Activated CD8-positive, alpha-beta memory T cell treated with anti-CD3 and anti-CD28 coated beads, Interleukin-2, amount 50 U/mL, for 24 hours (primary cell): ENCODE data around the gene AGAP1.

Experiments used
- DNase-seq: peaks from one replicate; pipeline ENCODE4 v3.0.0-alpha.2; 2020; ENCODE audit errors: extremely low read depth

The AGAP1 gene

DNA sequence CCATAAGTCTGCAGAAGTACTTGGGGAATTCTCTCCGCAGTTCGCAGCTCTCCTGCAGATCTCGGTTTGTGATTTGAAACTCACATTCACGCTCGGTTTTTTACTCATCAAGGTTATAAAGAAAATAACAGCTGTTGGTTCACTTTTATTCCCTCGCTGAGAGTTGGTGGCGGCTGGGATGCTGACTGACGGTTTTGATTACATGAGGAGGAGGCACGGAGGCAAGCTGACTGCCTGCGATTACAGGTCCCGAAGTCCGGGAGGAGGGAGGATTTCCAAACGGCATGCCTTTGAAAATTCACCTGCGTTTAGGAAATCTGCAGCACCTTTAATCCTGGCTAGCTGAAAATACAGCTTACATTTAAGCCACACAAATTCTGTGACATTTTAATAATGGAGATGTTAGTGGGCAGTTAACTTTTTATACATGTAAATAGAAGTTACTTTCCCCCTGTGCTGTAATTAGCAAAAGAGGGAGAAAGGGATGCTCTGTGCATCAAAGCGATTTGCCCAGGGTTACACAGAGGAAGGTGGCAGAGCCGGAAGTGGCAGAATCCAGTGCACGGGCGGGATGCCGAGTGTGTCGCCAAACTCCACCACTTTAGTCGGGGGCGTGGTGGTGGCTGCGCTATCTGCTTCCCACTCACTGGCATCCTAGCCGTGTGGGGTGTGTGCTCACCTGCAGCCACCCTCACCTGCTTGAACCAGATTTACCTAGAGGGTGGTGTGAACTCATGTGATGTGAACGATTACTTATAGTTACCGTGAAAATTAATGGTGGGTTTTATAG is 14.7 kb downstream of the AGAP1 start:
- DNase-seq: no peak

DNA sequence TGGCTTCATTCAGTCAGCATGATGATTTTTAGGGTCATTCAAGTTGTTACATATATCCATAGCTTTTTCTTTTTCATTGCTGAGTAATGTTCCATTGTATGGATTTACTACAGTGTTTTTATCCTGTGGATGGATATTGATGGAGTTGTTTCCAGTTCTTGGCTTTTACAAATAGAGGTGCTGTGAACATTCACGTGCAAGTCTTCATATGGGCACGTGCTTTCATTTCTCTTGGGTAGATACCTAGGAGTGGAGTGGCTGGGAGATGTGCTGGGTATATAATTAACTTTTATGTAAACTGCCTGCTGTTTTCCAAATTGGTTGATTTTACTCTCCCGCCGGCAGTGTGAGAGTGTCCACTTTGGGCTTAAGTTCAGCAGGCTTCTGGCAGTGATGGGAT is 16.5 kb downstream of the AGAP1 start:
- DNase-seq: no peak

DNA sequence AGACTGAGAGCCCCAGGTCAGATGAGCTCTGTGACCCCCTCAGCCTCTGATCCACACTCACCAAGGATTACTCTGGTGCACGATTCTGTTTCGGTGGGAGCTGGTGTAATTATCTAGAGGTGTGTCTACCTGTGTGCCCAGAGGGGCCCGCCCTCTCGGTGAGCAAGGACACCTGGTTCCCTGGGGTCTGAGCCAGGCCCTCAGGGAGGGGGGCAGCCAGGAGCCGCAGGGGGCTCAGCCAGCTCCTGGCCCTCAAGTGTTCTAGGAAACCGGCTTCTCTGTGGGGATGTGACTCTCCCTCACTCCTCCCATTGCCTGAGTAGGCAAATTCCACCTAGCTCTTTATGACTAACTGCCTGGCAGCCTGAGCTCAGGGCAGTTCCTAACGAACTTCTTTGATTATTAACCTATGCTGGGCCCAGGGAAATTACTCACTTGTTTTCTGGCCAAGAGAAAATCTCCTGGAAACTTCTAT is 17.4 kb downstream of the AGAP1 start:
- DNase-seq: no peak

DNA sequence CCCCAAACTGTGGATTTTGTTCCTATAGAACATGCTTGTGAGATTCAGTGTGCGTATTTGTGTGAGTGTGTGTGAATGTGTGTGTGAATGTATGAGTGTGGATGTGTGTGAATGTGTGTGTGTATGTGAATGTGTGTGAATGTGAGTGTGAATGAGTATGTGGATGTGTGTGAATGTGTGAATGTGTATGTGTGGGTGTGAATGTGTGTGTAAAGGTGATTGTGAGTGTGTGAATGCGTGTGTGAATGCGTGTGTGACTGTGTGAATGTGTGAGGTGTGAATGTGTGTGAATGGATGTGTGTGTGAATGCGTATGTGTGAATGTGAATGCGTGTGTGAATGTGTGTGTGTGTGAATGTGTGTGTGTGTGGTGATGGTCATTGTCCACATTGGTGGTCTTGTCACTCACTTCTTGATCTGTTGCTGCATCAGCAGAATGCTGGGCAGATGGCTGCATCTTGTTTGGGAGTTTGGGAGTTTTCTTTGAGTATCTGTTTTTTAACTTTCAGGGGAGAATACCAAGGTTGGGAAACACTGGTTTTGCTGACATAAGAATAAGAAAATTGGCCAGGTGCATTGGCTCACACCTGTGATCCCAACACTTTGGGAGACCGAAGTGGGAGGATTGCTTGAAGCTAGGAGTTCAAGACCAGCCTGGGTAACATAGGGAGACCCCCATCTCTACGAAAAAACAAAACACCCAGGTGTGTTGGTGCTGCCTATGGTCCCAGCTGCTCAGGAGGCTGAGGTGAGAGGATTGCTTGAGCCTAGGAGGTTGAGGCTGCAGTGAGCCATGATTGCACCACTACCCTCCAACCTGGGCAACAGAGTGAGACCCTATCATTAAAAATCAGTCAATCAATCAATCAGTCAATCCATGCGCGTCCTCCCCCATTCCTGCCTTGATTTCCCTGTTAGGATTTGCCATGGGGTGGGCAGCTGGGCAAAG is 18.2 kb downstream of the AGAP1 start:
- DNase-seq: no peak

DNA sequence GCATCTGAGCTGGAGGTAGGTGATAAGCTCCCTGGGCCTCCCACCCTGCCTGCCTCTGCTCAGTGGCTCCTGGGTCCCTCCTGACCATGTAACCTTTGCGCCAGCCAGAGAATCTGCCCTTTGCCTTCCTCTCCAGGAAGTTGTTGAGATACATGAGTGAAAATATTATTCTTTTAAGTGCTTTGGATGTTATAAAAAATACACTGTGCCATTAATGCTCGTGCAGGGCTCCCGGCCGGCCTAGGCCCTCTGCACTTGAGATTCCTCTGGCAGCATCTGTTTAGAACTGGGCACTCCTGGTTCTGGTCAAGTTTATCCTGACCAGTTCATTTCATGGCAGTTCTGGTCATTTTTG is 18.8 kb downstream of the AGAP1 start:
- DNase-seq: no peak

DNA sequence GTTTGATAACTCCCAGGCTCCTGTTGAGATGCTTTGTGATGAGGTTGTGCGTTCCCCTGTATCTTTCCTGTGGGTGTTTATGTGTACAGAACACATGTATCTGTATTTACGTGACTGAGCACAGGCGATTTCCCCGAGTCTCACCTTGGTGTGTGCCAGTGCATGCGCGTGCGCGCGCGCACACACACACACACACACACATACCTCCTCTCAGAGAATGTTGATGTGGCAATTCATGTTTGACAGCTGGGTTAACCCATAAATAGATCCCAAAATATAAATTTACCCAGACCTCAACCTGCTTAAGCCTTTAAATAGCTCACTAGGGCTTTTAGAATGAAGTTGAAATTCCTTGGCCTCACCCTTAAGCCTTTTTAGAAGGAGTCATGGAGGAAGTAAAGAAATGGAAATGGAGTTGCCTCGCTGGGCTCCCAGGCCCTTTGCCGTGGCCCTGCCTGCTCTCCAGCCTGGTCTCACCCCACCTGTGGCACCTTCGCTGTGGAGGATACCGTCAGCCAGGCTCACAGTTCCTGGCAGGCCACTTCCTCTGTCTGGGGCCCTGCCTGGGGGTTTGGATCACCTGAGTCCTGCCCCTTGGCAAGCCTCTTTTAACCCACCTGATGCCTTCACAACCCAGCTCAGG is 20.3 kb downstream of the AGAP1 start:
- DNase-seq: no peak

DNA sequence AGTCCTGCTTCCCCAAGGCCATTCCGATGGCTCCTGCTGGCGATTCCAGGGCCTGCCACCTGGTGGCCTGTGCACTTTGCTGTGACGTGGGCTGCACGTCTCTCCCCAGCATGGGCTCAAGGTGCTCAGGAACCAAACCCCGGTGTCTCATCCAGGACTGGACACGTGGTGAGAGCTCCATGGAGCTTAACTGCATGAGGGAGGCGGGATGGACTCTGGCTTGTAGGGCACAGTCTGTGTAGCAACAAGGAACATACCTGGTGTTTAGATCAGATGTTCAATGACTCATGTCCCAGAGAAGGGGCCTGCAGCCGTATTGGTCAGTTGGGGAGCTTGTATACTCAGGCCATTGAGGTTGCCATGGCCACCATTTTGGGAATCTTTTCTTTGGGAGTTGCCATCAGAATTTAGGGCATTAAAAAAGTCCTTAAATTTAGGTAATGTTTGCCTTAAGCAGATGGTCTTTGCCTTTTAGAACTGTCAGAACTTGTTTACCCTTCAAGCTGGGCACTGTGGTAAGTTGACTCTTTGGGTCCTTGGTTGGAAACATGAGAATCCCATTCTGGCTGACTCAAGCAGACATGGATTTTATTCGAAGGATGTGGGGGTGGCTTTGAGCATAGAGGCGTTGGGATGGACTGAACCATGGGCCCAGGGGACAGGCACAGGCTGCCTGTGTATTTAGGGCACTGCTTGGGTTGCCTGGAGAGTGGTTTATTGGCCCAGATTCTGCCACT is 21.0 kb downstream of the AGAP1 start:
- DNase-seq: no peak

DNA sequence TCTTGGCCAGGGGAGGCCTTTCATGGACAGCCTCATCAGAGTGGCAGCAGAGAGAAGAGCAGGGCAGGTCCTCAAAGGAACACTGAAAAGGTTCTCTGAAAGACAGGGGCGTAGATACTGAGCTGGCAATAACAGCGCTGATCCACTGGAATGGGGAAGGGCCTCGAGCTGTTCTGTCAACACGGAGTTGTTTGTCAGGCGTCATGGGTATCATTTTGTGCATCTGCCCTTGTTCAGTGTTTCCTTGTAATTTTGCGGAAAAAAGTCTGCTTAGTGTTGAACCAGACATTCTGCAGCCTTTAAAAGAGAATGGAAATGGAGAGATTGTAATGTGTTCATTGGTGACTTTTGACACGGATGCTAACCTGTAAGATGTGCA is 21.5 kb downstream of the AGAP1 start:
- no peak for DNase-seq

DNA sequence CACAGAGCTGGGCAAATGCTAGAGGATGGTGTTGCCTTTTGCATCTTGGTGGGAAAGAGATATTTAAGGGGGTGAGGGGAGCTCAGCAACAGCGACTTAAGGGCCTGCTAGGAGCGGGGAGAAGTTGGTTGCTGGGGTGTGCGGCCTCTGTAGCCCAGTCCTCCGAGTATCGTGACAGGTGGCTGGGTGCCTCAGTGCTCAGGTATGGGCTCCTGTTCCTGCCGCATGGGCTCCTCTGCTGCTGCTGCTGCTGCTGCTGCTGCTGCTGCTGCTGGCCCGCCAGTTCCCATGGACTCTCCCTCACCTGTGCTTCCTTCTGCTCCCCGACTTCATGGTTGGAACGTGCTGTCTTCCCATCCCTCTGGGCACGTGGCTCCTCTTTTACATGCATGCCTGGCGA is 22.0 kb downstream of the AGAP1 start:
- no peak for DNase-seq

DNA sequence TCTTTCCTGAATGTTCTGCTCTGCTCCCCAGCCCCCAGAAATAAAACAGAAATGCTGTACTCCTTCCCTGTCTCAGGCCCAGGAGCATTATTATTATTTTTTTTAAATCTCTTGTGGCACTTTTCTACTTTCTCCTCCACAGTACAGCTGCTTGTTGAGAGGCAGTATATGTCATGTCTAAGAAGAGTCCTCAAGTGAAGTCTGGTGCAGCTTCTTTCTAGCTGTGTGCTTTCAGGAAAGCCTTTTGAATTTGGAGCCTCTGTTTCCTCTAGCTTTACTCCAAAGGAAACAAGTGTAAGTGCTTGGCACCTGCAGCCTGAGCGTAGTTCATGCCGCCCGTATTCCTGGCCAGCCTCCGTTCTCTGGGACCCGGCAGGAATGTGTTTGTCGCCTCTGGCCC is 22.4 kb downstream of the AGAP1 start:
- no peak for DNase-seq

DNA sequence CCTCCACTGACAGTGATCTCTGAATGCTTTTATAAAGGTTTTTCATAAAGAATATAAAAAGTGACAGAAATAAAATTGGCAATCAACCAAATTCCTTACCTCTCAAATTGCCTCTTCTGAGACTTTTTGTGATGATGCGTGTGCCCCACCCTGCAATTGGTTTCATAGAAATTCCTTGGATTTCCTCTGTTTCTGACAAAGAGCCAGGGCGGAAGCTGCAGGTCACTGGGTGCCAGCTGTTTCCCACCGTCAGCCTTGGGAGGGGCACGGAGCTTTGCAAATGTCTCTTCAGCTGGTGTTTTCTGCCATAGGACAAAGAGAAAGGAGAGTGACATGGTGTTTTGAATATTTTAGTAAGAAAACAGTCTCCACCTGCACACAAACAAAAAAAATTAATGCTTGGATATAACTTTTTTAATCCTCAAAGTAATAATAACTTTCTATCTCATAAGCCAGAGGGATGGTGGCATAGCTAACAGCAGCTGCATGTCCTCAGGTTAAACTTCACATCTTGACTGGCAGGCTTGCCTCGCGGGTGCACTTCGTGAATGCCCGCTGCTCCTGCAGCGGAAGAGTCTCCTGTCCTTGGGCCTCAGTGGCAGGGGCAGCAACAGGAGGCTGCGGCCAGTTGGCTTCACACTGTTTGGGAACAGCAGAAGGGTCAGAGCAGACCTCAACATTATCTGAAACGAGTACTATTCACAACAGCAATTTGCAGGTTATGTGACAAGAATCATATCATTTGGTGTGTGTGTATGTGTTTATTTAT is 24.7 kb downstream of the AGAP1 start:
- DNase-seq: no peak

DNA sequence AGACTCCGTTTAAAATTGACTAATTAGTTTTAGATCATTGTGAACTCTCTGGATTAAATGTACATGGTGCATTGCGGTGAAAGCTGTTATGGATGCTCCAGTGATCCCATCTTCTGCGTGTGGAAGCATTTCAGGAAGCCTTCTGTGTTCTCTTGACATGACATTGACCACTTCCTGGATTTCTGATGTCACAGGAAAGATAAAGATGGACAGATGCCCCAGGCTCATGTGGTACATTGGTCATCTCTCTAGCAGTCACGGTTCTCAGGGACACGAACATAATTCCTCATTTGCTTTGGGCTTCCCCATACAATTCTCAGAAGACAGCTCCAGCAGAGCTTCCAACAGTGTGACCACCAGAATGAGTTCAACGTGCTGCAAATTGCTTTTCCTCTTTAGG is 26.9 kb downstream of the AGAP1 start:
- DNase-seq: no peak

DNA sequence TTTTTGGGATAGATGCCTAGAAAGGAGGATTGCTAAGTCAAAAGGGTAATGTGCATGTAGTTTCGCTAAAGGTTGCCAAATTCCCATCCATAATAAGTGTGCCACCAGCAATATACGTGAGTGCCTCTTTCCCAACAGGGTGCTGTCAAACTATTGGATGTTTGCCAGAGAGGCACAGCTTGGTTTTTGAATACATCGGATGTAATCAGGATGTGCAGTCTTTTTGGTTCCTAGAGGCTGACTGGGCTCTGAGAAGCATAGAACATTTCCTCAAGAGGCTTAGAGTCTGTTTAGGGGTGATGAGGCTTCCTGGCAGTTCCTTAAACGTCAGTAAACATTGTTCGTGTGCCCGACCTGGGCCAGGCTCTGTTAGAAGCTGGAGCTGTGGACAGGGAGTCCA is 28.0 kb downstream of the AGAP1 start:
- no peak for DNase-seq

DNA sequence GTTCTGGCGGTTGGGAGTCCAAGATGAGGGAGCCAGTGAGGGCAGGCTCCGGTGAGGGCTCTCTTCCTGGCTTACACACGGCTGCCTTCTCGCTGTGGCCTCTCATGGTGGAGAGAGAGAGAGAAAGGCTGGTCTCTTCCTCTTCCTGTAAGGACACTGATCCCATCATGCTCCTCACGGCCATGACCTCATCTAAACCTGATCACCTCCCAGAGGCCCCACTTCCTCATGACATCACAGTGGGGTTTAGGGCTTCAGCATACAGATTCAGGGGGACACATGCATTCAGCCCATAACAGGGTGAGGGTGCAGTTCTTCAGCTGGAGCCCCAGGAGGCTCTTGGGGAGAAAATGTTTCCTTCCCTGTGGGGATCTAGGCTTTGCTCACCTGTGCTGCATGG is 29.2 kb downstream of the AGAP1 start:
- DNase-seq: no peak

DNA sequence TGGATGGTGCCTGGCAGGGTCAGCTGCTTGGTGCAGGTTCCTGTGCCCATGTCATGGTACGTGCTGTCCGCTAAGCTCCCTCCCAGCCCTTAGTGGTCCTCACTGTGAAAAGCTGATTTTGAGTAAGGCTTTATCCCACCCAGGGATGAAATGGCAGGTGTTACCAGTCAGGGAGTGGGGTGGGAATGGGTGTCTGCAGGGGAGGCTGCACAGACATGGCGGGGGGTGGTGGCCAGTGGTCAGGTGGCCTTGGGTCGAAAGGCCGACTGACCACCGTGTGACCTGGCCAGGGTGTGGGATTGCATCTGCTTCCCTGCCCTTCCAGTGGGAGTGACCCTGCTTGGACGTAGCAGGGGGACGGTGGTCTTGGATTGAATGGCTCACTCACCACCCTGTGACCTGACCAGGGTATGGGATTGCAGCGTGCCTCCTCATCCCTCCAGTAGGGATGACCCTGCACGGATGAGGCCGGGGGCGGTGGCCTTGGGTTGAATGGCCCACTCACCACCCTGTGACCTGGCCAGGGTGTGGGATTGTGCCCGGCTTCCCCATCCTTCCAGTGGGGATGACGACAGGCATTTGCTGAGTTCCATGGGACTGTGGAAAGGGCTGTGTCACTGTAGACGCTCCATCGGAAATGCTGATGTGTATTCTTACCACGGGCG is 29.8 kb downstream of the AGAP1 start:
- no peak for DNase-seq

DNA sequence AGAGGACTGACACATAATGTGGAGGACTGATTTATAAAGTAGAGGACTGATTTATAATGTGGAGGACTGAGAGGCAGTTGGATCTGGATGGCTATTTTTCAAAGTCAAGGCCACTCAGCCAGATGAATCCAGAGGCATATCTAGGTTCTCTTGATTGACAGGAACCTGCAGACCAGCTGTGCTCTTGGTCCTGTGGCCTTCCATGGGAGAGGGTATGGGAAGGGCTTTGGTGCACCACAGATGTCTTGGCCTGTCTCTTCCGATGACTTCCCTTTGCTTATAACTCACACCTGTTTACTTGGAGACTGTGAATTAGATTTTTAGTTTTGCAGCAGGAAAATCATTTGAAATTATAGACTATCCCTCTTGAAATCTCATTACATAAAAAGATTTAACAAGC is 32.3 kb downstream of the AGAP1 start:
- no peak for DNase-seq

DNA sequence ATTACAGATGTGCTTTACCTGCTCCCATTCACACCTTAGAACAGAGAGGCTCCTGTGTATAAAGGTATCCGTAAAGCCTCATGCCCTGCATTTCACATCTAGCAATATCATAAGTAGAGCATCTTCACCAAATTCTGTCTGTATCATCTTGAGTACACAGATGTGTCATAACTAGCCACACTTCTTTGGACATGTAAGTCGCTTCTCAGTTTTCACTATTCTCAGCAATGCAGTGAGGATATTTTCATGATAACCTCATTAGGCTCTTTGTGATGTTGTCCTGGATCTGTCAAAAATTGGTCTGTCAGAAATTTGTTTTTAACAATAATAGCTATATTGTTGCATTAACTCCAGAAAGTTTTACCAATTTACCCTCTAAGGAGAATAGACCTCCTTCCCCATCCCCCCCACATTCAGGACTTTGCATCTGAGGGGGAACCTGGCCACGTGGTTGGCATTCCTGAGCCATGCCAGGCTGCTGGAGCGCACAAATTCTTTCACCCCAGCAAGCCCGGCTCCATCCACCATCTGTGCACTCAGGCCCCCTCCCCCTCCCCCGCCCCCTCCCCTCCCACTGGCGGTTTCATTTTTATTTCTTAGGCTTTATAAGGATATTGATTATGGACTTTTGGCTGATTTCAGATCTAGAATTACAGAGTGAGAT is 34.1 kb downstream of the AGAP1 start:
- no peak for DNase-seq

DNA sequence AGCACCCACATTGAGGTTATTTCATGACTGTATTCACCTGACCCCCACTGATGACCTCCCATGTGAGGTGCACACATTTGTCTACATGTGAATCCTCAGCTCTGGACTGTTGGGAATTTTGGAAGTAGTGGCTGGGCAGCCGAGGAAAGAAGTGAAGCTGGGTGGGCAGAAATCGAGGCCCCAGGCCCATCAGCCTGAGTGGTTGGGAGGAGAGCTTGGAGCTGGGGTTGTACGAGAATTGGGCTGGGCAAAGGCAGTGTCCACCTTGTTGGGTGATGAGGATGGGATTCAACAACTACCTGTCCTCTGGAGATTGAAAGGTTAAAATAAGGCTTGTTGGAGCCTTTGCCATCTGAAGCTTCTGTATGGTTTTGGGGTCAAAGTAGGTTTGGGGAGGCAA is 35.8 kb downstream of the AGAP1 start:
- DNase-seq: no peak

DNA sequence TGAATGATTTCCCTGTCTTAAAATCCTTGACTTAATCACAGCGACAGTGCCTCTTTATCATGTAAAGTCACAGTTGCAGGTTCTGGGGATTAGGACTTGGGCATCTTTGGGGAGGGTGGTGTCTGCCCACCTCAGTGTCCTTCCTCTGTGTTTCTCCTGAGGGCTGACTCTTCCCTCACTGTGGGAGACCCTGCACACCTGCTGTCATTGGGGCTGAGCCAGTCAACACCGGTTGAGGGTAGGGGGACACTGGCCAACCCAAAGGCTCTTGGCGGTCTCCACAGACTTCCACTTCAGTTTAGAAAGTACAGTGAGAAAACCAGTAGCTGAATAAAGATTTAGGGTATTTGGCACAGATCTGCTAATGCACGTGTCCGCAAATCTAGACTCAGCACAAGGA is 36.9 kb downstream of the AGAP1 start:
- no peak for DNase-seq

DNA sequence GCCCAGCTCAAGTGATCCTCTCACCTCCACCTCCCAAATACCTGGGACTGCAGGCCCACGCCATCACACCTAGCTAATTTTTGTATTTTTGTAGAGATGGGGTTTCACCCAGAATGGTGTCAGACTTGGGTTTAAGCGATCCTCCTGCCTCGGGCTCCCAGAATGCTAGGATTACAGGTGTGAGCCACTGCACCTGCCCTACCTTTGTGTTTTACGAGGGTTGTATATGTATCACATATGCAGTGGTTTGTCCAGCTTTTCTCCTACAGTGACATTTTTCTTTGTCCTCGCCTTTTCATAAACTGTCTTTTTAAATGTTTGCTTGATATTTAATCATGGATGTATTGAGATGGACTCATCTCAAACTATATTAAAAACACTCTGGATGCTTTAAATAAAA is 38.5 kb downstream of the AGAP1 start:
- no peak for DNase-seq
